IPS-NIHi7 (cell line): Measurements from ENCODE around the gene CAMTA2.
"Not testable (repeated sequence)": the region's sequence is repeated elsewhere in the genome, so short reads cannot be mapped to it uniquely, and the experiment has no call there.

ENCODE experiments used
- DNase-seq: peaks from one replicate; pipeline ENCODE4 v3.0.0; 2012; ENCODE audit warnings: mixed read lengths; ENCODE audit errors: extremely low spot score

The CAMTA2 gene

DNA sequence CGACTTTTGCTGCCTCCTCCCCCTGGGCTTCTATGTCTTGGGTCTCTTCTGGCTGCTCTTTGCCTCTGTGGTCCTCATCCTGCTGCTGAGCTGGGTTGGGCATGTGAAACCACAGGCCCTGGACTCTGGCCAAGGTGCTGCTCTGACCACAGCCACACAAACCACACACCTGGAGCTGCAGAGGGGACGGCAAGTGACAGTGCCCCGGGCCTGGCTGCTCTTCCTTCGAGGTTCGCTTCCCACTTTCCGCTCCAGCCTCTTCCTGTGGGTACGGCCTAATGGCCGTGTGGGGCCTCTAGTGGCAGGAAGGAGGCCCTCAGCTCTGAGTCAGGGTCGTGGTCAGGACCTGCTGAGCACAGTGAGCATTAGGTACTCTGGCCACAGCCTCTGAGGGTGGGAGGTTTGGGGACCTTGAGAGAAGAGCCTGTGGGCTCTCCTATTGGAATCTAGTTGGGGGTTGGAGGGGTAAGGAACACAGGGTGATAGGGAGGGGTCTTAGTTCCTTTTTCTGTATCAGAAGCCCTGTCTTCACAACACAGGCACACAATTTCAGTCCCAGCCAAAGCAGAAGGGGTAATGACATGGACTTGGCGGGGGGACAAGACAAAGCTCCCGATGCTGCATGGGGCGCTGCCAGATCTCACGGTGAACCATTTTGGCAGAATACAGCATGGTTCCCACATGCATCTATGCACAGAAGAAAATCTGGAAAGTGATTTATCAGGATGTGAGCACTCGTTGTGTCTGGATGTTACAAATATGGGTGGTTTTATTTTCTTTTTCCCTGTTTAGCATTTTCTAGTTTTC, 53.1 kb downstream of the CAMTA2 start:
- peak; percentile 66 for DNase-seq

DNA sequence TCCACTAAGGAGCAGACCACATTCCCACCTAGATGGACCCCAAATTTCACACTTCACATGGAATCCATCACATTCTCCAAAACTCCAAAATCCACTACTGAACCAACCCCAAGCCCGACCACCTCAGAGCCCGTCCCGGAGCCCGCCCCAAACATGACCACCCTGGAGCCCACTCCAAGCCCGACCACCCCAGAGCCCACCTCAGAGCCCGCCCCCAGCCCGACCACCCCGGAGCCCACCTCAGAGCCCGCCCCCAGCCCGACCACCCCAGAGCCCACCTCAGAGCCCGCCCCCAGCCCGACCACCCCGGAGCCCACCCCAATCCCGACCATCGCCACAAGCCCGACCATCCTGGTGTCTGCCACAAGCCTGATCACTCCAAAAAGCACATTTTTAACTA, 53.8 kb downstream of the CAMTA2 start:
- DNase-seq, result no peak

DNA sequence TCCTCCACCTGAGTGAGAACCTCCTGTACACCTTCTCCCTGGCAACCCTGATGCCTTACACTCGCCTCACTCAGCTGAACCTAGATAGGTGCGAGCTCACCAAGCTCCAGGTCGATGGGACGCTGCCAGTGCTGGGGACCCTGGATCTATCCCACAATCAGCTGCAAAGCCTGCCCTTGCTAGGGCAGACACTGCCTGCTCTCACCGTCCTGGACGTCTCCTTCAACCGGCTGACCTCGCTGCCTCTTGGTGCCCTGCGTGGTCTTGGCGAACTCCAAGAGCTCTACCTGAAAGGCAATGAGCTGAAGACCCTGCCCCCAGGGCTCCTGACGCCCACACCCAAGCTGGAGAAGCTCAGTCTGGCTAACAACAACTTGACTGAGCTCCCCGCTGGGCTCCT, 54.7 kb downstream of the CAMTA2 start:
- no peak for DNase-seq

DNA sequence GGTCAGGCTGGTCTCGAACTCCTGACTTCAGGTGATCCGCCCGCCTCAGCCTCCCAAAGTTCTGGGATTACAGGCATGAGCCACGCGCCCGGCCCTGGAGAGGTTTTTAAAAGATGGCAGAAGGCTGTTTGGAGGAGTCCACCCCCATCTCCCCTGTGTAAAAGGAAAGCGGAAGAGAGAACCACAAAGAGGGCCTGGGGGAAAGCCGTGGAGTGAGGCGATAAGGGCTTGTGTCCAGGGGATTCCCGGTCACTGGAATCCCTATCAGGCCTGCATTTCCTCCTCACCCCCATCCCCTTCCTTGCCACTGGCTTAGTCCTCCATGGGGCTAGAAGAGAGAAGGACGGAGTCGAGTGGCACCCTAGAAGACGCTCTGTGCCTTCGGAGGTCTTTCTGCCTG, 55.5 kb downstream of the CAMTA2 start, which contains the start of gene GP1BA:
Gene GP1BA, plus strand, starts transcription at position 315 of the 400 bp plus-strand sequence. CDS start 328 bp downstream, outside the sequence.
- DNase-seq, result no peak

DNA sequence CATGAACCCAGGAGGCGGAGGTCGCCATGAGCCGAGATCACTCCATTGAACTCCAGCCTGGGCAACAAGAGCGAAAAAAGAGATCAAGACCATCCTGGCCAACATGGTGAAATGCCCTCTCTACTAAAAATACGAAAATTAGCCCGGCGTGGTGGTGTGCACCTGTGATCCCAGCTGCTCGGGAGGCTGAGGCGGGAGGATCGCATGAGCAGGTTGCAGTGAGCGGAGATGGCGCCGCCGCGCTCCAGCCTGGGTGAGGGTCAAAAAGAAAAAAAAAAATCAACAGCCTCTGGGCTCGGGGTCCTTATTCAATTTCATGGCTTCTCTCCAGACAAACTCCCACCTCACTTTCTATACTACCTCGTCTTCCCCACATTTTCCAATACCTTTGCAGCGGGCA, 58.6 kb downstream of the CAMTA2 start:
- no peak for DNase-seq

DNA sequence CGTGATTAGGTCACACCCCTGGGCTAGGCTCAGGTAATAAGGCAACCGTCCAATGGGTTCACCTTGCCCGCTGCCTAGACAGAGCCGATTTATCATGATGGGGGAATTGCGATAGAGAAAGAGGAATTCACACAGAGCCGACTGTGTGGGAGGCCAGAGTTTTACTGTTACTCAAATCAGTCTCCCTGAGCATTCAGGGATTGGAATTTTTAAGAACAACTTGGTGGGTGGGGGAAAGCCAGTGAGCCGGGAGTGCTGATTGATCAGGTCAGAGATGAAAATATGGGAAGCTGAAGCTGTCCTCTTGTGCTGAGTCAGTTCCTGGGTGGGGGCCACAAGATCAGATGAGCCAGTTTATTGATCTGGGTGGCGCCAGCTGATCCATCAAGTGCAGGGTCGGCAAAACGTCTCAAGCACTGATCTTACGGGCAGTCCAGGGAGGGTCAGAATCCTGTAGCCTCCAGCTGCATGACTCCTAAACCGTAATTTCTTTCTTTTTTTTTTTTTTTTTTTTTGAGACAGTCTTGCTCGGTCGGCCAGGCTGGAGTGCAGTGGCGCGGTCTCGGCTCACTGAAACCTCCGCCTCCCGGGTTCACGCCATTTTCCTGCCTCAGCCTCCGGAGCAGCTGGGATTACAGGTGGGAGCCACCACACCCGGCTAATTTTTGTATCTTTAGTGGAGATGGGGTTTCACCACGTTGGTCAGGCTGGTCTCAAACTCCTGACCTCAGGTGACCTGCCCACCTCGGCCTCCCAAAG, 60.7 kb downstream of the CAMTA2 start:
- not testable (repeated sequence) for DNase-seq

DNA sequence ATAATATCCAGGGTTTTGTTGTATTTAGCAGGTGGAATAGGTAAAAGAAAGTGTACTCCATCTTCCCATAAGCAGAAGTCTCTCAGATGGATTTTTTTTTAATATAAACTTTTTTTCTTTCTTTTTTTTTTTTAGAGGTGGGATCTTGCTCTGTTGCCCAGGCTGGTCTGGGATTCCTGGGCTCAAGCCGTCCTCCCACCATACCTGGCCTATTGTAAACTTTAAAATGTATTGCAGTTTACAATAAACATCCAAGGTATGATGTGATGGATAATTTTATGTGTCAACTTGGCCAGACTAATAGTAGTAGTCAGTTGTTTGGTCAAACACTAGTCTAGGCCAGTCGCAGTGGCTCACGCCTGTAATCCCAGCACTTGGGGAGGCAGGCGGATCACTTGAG, 66.2 kb downstream of the CAMTA2 start:
- no peak for DNase-seq

DNA sequence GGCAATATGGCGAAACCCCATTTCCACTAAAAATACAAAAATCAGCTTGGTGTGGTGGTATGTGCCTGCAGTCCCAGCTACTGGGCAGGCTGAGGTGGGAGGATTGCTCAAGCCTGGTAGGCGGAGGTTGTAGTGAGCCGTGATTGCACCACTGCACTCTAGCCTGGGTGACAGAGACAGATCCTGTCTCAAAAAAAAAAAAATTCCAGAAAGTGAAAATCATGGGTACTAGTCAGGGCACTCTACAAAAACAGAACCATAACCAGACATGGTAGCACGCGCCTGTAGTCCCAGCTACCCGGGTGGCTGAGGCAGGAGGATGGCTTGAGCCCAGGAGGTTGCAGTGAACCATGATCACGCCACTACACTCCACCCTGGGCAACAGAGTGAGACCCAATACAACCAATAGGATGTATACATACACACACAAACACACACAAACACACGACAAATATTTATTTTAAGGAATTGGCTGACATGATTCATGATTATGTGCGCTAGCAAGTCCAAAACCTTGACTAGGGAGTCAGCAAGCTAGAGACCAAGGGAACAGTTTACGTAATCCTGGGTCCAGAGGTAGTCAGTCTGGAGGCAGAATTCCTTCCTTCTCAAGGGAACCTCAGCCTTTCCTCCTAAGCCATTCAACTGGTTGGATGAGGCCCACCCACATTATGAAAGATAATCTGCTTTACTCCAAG, 67.0 kb downstream of the CAMTA2 start:
- no peak for DNase-seq

DNA sequence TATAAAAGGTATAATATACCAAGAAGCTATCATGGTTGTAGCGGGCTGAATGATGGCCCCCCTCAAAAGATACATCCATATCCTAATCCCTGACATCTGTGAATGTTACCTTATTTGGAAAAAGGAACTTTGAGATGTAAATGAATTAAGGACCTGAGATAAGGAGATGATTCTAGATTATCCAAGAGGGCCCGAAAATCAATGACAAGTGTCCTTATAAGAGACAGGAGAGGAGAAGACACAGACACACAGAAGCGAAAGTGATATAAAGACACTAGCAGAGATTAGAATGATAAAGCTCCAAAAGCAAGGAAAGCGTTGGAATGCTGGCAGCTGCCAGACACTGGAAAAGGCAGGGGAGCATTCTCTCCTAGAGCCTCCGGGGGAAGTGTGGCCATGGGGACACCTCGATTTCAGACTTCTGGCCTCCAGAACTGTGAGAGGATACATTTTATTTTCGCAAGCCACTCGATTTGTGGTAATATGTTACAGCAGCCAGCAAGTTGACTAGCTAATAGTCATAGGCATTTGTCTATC, 67.9 kb downstream of the CAMTA2 start:
- no peak for DNase-seq
